GM19397 (cell line): ENCODE data around the gene EED.

Experiments
- ATAC-seq: cut with Tn5 transposase; IDR thresholded peaks from one replicate; pipeline ENCODE4 v1.9.1; 2021; ENCODE audit warnings: mild to moderate bottlenecking, moderate library complexity; ENCODE audit not compliant: unreplicated experiment

Gene EED

GRCh38 chr11:86244522-86245368, at the start of gene EED:
Gene EED (plus strand): TSS chr11:86244753. CDS start chr11:86245230, 477 bp downstream.
- ATAC-seq = peak; percentile 70

- ATAC-seq = no peak
These were observed 49.6 kb upstream of the EED start for GRCh38 chr11:86194998-86195397.

- no peak for ATAC-seq
These were observed 48.4 kb upstream of the EED start for GRCh38 chr11:86196085-86196696.

- no peak for ATAC-seq
These were observed 47.6 kb upstream of the EED start for GRCh38 chr11:86196913-86197312.

GRCh38 chr11:86197448-86197847, 47.1 kb upstream of the EED start:
- no peak for ATAC-seq

GRCh38 chr11:86198139-86198538, 46.4 kb upstream of the EED start:
- ATAC-seq = no peak

GRCh38 chr11:86199354-86199753, 45.2 kb upstream of the EED start:
- no peak for ATAC-seq

- no peak for ATAC-seq
These were observed 43.1 kb upstream of the EED start for GRCh38 chr11:86201371-86201884.

GRCh38 chr11:86202013-86202336, 42.6 kb upstream of the EED start:
- ATAC-seq = no peak

- ATAC-seq = no peak
These were observed 40.2 kb upstream of the EED start for GRCh38 chr11:86204356-86204755.

- ATAC-seq = no peak
These were observed 38.9 kb upstream of the EED start for GRCh38 chr11:86205421-86206336.

GRCh38 chr11:86206337-86206695, 38.2 kb upstream of the EED start:
- no peak for ATAC-seq

GRCh38 chr11:86207413-86207812, 37.1 kb upstream of the EED start:
- no peak for ATAC-seq

GRCh38 chr11:86208572-86208971, 36.0 kb upstream of the EED start:
- no peak for ATAC-seq

- ATAC-seq = no peak
These were observed 34.5 kb upstream of the EED start for GRCh38 chr11:86209806-86210657.

- no peak for ATAC-seq
These were observed 33.7 kb upstream of the EED start for GRCh38 chr11:86210898-86211297.

- ATAC-seq = no peak
These were observed 32.9 kb upstream of the EED start for GRCh38 chr11:86211619-86212018.

- ATAC-seq = no peak
These were observed 32.4 kb upstream of the EED start for GRCh38 chr11:86212019-86212611.

GRCh38 chr11:86214710-86215109, 29.8 kb upstream of the EED start:
- ATAC-seq = peak; percentile 45
